Panc1 (cell line): Measurements from ENCODE around the gene EHMT2. TPM values are rescaled to one million over a fixed set of nuclear protein-coding genes. Genes with fewer than 3 reads are reported as not detected.

Experiments
- ATAC-seq: fragments of 200-7000 bp; cut with Tn5 transposase; 2 replicates; pipeline ENCODE4 v1.9.1; 2020; ENCODE audit warnings: mild to moderate bottlenecking, moderate library complexity
- Bru-seq: library from RNA; stranded (reverse); fragments of 400-500 nt; gene quantifications from one replicate; lab custom pipeline; 2021; lab: Mats Ljungman, UMichigan
- BruChase-seq, 2 experiments: library from RNA; stranded (reverse); fragments of 400-500 nt; gene quantifications; one replicate each; lab custom pipeline; 2021; lab: Mats Ljungman, UMichigan
- BruUV-seq: library from RNA; stranded (reverse); fragments of 400-500 nt; replicated peaks from 2 replicates; lab custom pipeline; 2021; lab: Mats Ljungman, UMichigan
- CTCF ChIA-PET: fragments of 300-600 bp; sonication (Branson Sonifier 250); formaldehyde crosslinking; loops from one replicate; lab custom pipeline; 2022; ENCODE audit warnings: antibody characterized with exemption; lab: Charles Lee
- POLR2A ChIA-PET: fragments of 300-600 bp; sonication (Branson Sonifier 250); formaldehyde crosslinking; loops from one replicate; lab custom pipeline; 2022; ENCODE audit warnings: antibody characterized with exemption; lab: Charles Lee
- DNase-seq: peaks from one replicate; pipeline ENCODE4 v3.0.0-alpha.2; 2010; ENCODE audit warnings: low read depth, low spot score
- H3K27ac ChIP-seq: 2 replicates; pipeline ENCODE4 v1.5.1; 2011; ENCODE audit warnings: mild to moderate bottlenecking, low read length, inconsistent platforms
- H3K27me3 ChIP-seq: fragments of 200-500 bp; sonication (Bioruptor generic); 2 replicates; pipeline ENCODE4 v1.6.0; 2014; ENCODE audit warnings: low read length, inconsistent platforms; ENCODE audit not compliant: control insufficient read depth, insufficient read depth
- H3K36me3 ChIP-seq: fragments of 200-500 bp; sonication (Bioruptor generic); 2 replicates; pipeline ENCODE4 v1.5.1; 2014; ENCODE audit warnings: inconsistent platforms, mild to moderate bottlenecking, low read length, moderate library complexity; ENCODE audit not compliant: control insufficient read depth, insufficient read depth
- H3K4me1 ChIP-seq: 2 replicates; pipeline ENCODE4 v1.5.1; 2011; ENCODE audit warnings: inconsistent platforms, mild to moderate bottlenecking, low read length, moderate library complexity; ENCODE audit not compliant: control insufficient read depth, insufficient read depth
- H3K4me3 ChIP-seq, 2 experiments: 2 replicates each; pipeline ENCODE4 v1.5.1; 2011 to 2012; ENCODE audit warnings: low read depth in 2 of 2, low read length in 2 of 2, mild to moderate bottlenecking in 2 of 2, inconsistent platforms in 1 of 2, moderate library complexity in 1 of 2
- H3K9me3 ChIP-seq: fragments of 200-500 bp; sonication (Bioruptor generic); 2 replicates; pipeline ENCODE4 v1.5.1; 2014; ENCODE audit warnings: low read depth, mild to moderate bottlenecking, inconsistent platforms, low read length, moderate library complexity; ENCODE audit not compliant: control insufficient read depth, insufficient read depth
- POLR2AphosphoS5 ChIP-seq: IDR thresholded peaks from 2 replicates; pipeline ENCODE4 v1.6.1; 2012; ENCODE audit warnings: mild to moderate bottlenecking, low read depth, low read length, moderate library complexity
- REST ChIP-seq, 2 experiments: IDR thresholded peaks; 2 replicates each; pipeline ENCODE4 v1.6.1; 2011 to 2012; ENCODE audit warnings: low read depth in 2 of 2, control low read depth in 1 of 2, low read length in 1 of 2, mild to moderate bottlenecking in 1 of 2, moderate library complexity in 1 of 2; ENCODE audit not compliant: insufficient read depth in 1 of 2
- SIN3A ChIP-seq: IDR thresholded peaks from 2 replicates; pipeline ENCODE4 v1.6.1; 2012; ENCODE audit warnings: low read depth, mild to moderate bottlenecking, low read length, moderate library complexity, borderline replicate concordance; ENCODE audit not compliant: insufficient read depth
- TCF7L2 ChIP-seq: IDR thresholded peaks from 2 replicates; pipeline ENCODE4 v1.6.1; 2011; ENCODE audit warnings: mild to moderate bottlenecking, low read depth, low read length, inconsistent platforms
- in situ Hi-C: cut with HindIII; loops from 2 replicates; pipeline ENCODE4 v1.10.0; 2016; ENCODE audit warnings: low sequenced_read_pairs, low pct_unique_long_range_greater_than_20kb
- intact Hi-C: fragments of 100-400 bp; cut with micrococcal nuclease; formaldehyde crosslinking; loops from one replicate; pipeline ENCODE4 v1.10.0; 2022; ENCODE audit not compliant: unreplicated experiment
- long read RNA-seq: library from polyadenylated mRNA; unstranded; transcript quantifications from one replicate; pipeline ENCODE4 v2.0.0, GENCODE V29; 2021; ENCODE audit not compliant: unreplicated experiment
- polyA plus RNA-seq: library from polyadenylated mRNA; unstranded; fragments of >200 nt; gene quantifications from one replicate; pipeline ENCODE4 v1.2.1, GENCODE V29; 2012; ENCODE audit warnings: missing spikeins; ENCODE audit not compliant: insufficient read length
- total RNA-seq: library from RNA; stranded (reverse); gene quantifications from one replicate; pipeline ENCODE4 v1.2.1, GENCODE V29; 2021; ENCODE audit not compliant: unreplicated experiment
- TF ChIP-seq, protein P1 (sequence below): fragments of 450-650 bp; IDR thresholded peaks from 2 replicates; pipeline ENCODE4 v1.5.1; 2017; ENCODE audit warnings: mild to moderate bottlenecking

EHMT2 gene
- total RNA-seq (60.4 TPM), Bru-seq, nascent RNA (percentile 64 among the genes with signal in this experiment), BruChase-seq, experiment 1, labeled RNA remaining after a 2-hour chase (percentile 70 among the genes with signal in this experiment), BruChase-seq, experiment 2, labeled RNA remaining after a 6-hour chase (percentile 80 among the genes with signal in this experiment)
- 91.0 TPM for polyA plus RNA-seq
- long read RNA-seq, full-length matches to known transcripts = 42 of 111 reads
- long read RNA-seq, partial matches to known transcripts = 46 of 111 reads
- long read RNA-seq, other reads (novel, unspliced or antisense) = 23 of 111 reads

DNA sequence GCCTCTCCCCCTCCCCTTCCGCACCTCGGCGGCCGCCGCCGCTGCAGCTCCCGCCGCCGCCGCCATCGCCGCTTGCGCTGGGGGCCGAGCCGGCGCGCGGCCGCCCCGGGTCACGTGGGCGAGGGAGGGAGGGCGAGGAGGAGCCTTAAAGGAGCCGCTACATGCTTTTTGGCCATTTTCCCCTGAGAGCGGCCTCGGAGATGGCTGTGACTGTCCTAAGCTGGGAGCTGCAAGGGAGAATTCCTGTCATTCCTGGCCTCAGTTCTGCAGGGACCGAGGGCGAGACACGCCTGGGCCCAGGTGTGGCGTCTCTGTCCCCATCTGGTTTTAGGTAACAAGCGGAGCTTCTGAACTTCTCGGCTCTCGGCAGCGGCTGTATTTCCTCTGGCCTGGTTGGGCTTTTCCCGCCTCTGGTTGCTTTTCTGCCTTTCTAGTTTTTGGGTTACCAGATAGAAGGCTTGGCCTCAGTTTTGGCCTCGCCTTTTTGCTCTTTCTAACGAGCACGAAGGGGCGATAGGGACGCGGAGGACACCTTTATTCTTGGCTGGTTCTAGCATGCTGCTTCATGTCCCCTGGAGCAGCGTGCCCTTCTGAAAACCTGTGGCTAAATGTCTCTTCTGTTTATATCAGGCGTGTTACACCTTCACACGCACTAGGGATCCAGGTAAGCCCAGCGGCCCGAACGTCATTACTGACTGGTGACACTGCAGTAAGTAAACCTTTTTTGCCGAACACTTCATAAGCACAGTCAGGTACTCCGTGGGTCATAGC lies at the start of gene EHMT2:
EHMT2 (minus strand) TSS at position 87 of the 771 bp plus-strand sequence; CDS start at position 66, 21 bp downstream.
- H3K36me3 ChIP-seq = no peaks in the 10 kb centered on the region; the same call in 1 of the 2 replicates
- ChIA-PET POLR2A (interaction anchor here (0.5 to 0.9 kb wide), 2 partner anchors 10 to 24 kb away, joined by 5 to 16 read pairs; no protein-coding TSS in a partner anchor), CTCF (interaction anchor here (0.5 to 0.7 kb wide), 4 partner anchors 8 to 72 kb away, joined by 3 to 4 read pairs (median 3); no protein-coding TSS in a partner anchor)
- H3K9me3 ChIP-seq = no peaks in the 10 kb centered on the region
- H3K27ac ChIP-seq = peak within 1 kb of the TSS; percentile 91
- peak within 1 kb of the TSS; percentile 73 to 96 for H3K4me3 ChIP-seq
- TSS peak; percentile 96 for BruUV-seq
- ATAC-seq = peak; percentile 71
- TF ChIP-seq TCF7L2 (0 out of 2 replicates have a peak, but pooled peaks have one; percentile 50), SIN3A (no peak), REST (IDR thresholded peaks at IDR 0.05; ENCODE audit: insufficient read depth in 1 of 2, low read depth in 2 of 2, low read length in 1 of 2) (no peak), POLR2AphosphoS5 (peak; percentile 60)
- TF ChIP-seq, protein P1, sequence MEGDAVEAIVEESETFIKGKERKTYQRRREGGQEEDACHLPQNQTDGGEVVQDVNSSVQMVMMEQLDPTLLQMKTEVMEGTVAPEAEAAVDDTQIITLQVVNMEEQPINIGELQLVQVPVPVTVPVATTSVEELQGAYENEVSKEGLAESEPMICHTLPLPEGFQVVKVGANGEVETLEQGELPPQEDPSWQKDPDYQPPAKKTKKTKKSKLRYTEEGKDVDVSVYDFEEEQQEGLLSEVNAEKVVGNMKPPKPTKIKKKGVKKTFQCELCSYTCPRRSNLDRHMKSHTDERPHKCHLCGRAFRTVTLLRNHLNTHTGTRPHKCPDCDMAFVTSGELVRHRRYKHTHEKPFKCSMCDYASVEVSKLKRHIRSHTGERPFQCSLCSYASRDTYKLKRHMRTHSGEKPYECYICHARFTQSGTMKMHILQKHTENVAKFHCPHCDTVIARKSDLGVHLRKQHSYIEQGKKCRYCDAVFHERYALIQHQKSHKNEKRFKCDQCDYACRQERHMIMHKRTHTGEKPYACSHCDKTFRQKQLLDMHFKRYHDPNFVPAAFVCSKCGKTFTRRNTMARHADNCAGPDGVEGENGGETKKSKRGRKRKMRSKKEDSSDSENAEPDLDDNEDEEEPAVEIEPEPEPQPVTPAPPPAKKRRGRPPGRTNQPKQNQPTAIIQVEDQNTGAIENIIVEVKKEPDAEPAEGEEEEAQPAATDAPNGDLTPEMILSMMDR = no peak
- in situ Hi-C loops = no loop called here
- peaks cover 21% of the 10 kb centered on the region for H3K4me1 ChIP-seq
- intact Hi-C loops = no loop called here
- no peaks in the 10 kb centered on the region for H3K27me3 ChIP-seq
- DNase-seq = peak; percentile 38

DNA sequence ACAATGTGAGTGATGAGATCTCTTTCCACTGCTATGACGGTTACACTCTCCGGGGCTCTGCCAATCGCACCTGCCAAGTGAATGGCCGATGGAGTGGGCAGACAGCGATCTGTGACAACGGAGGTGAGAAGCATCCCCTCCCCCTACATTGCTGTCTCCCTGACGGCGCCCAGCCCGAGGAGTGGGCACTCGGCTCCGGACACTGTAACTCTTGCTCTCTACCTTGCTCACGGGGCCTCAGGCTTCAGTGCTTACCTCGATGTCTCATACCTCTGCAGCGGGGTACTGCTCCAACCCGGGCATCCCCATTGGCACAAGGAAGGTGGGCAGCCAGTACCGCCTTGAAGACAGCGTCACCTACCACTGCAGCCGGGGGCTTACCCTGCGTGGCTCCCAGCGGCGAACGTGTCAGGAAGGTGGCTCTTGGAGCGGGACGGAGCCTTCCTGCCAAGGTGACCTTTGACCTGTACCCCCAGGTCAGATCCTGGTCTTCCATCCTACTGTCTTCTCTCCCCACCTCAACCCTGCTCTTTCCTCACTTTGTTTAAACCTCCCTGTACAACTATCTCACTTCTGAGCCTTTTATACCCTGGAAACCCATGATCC lies 49.7 kb upstream of the EHMT2 start:
- intact Hi-C loops = no loop called here
- in situ Hi-C loops = no loop called here
- CTCF ChIA-PET = no interaction called here
- DNase-seq (no peak), ATAC-seq (no peak)
- H3K9me3 ChIP-seq = no peaks in the 10 kb centered on the region
- TF ChIP-seq, protein P1 = no peak
- TF ChIP-seq SIN3A (no peak), POLR2AphosphoS5 (no peak), TCF7L2 (no peak), REST (IDR thresholded peaks at IDR 0.05; ENCODE audit: insufficient read depth in 1 of 2, low read depth in 2 of 2, low read length in 1 of 2) (no peak)
- peaks cover 8% of the 10 kb centered on the region; the same call in 1 of the 2 replicates for H3K4me1 ChIP-seq
- no TSS peak for BruUV-seq
- no peak overlapping the region for H3K27ac ChIP-seq
- no peaks in the 10 kb centered on the region for H3K27me3 ChIP-seq
- no peak overlapping the region for H3K4me3 ChIP-seq
- peaks cover 6% of the 10 kb centered on the region; the same call in 1 of the 2 replicates for H3K36me3 ChIP-seq
- POLR2A ChIA-PET = no interaction called here
